GM12878 (cell line): Measurements from ENCODE around the gene FAM151A. TPM values are rescaled to one million over a fixed set of nuclear protein-coding genes. Genes with fewer than 3 reads are reported as not detected.

ENCODE experiments used
- ATAC-seq: fragments of 200-7000 bp; cut with Tn5 transposase; 3 replicates; pipeline ENCODE4 v1.9.1; 2020; ENCODE audit warnings: mild to moderate bottlenecking, moderate library complexity
- BruUV-seq: library from RNA; stranded (reverse); fragments of 400-500 nt; replicated peaks from 2 replicates; lab custom pipeline; 2021; lab: Mats Ljungman, UMichigan
- CTCF ChIA-PET: fragments of 300-600 bp; sonication (Branson Sonifier 250); formaldehyde crosslinking; extraction: SDS; loops from one replicate; lab custom pipeline; 2021; ENCODE audit warnings: inconsistent platforms; lab: Yijun Ruan, JAX
- POLR2A ChIA-PET: fragments of 350-600 bp; formaldehyde crosslinking; extraction: SDS; loops from one replicate; lab custom pipeline; 2021; ENCODE audit warnings: inconsistent platforms; lab: Charles Lee
- RAD21 ChIA-PET: fragments of 300-600 bp; sonication (Branson Sonifier 250); formaldehyde crosslinking; loops from one replicate; lab custom pipeline; 2023; ENCODE audit warnings: antibody characterized with exemption; ENCODE audit not compliant: unreplicated experiment; lab: Charles Lee
- SMC1A ChIA-PET: fragments of 300-600 bp; sonication (Branson Sonifier 250); formaldehyde crosslinking; loops from one replicate; lab custom pipeline; 2023; ENCODE audit not compliant: unreplicated experiment, uncharacterized antibody; lab: Charles Lee
- DNase-seq: peaks from one replicate; pipeline ENCODE4 v3.0.0-alpha.2; 2011; ENCODE audit warnings: low read depth, low spot score
- FAIRE-seq: peaks from 3 replicates; lab custom pipeline; 2011; peaks lifted over from hg19 to GRCh38; lab: Jason Lieb, UNC
- H2AFZ ChIP-seq: 2 replicates; pipeline ENCODE4 v1.6.0; 2011; ENCODE audit warnings: low read depth, low read length, control low read depth; ENCODE audit not compliant: control insufficient read depth
- H3K27ac ChIP-seq: 2 replicates; pipeline ENCODE4 v1.5.1; 2011; ENCODE audit warnings: control low read depth; ENCODE audit not compliant: control insufficient read depth, insufficient read depth
- H3K27me3 ChIP-seq, 2 experiments: replicated peaks in 1 of 2; 2 replicates each; pipeline versions ENCODE4 v1.6.0 to v1.6.1; 2011; ENCODE audit warnings: low read length in 1 of 2; ENCODE audit not compliant: control insufficient read depth in 2 of 2, insufficient read depth in 2 of 2
- H3K36me3 ChIP-seq, 2 experiments: 2 replicates each; pipeline ENCODE4 v1.5.1; 2011; ENCODE audit warnings: low read length in 1 of 2; ENCODE audit not compliant: control insufficient read depth in 2 of 2, insufficient read depth in 2 of 2
- H3K4me1 ChIP-seq: 2 replicates; pipeline ENCODE4 v1.6.1; 2011; ENCODE audit warnings: mild to moderate bottlenecking, low read length, moderate library complexity, mixed read lengths; ENCODE audit not compliant: control insufficient read depth, insufficient read depth
- H3K4me2 ChIP-seq: 2 replicates; pipeline ENCODE4 v1.6.0; 2011; ENCODE audit warnings: control low read depth; ENCODE audit not compliant: control insufficient read depth, insufficient read depth
- H3K4me3 ChIP-seq: fragments of 200-600 bp; sonication (generic); 2 replicates; pipeline ENCODE4 v1.5.1; 2016
- H3K79me2 ChIP-seq: 2 replicates; pipeline ENCODE4 v1.6.0; 2011; ENCODE audit warnings: low read length; ENCODE audit not compliant: control insufficient read depth, insufficient read depth
- H3K9ac ChIP-seq: 2 replicates; pipeline ENCODE4 v1.8.0; 2011; ENCODE audit warnings: low read length, control low read depth, mixed read lengths; ENCODE audit not compliant: control insufficient read depth, insufficient read depth
- H3K9me3 ChIP-seq: replicated peaks from 3 replicates; pipeline ENCODE4 v1.5.1; 2011; ENCODE audit warnings: mild to moderate bottlenecking, low read length; ENCODE audit not compliant: control insufficient read depth, insufficient read depth
- H4K20me1 ChIP-seq: 2 replicates; pipeline ENCODE4 v1.6.0; 2011; ENCODE audit not compliant: control insufficient read depth, insufficient read depth
- ATF2 ChIP-seq: IDR thresholded peaks from 2 replicates; pipeline ENCODE4 v1.6.1; 2012; ENCODE audit warnings: low read length, inconsistent platforms
- BHLHE40 ChIP-seq, 2 experiments: fragments of 450-650 bp in 1 of 2; IDR thresholded peaks; 2 replicates each; pipeline ENCODE4 v1.6.1; 2011 to 2017; ENCODE audit warnings: low read depth in 2 of 2, borderline replicate concordance in 1 of 2, improper control_type of control experiment in 1 of 2, low read length in 1 of 2, mild to moderate bottlenecking in 1 of 2
- BRCA1 ChIP-seq: IDR thresholded peaks from 2 replicates; pipeline ENCODE4 v1.6.1; 2011; ENCODE audit warnings: low read depth, low read length, improper control_type of control experiment
- CREM ChIP-seq: IDR thresholded peaks from 2 replicates; pipeline ENCODE4 v1.6.1; 2014; ENCODE audit warnings: antibody characterized with exemption, low read depth
- EED ChIP-seq: sonication (generic); IDR thresholded peaks from 2 replicates; pipeline ENCODE4 v1.6.1; 2016; ENCODE audit warnings: antibody characterized with exemption, low read depth
- EP300 ChIP-seq, 2 experiments: fragments of 150-350 bp in 1 of 2; IDR thresholded peaks; 2 replicates each; pipeline ENCODE4 v1.6.1; 2011 to 2012; ENCODE audit warnings: low read depth in 2 of 2, low read length in 2 of 2, borderline replicate concordance in 1 of 2, improper control_type of control experiment in 1 of 2, inconsistent platforms in 1 of 2; ENCODE audit not compliant: control insufficient read depth in 1 of 2
- NRF1 ChIP-seq: conservative IDR thresholded peaks from 2 replicates; pipeline ENCODE4 v1.6.1; 2011; ENCODE audit warnings: mild to moderate bottlenecking, low read depth, low read length, improper control_type of control experiment
- POLR2A ChIP-seq: IDR thresholded peaks from 2 replicates; pipeline ENCODE4 v1.6.1; 2011; ENCODE audit warnings: low read depth, mild to moderate bottlenecking, low read length
- ZBTB40 ChIP-seq: fragments of 450-650 bp; IDR thresholded peaks from 2 replicates; pipeline ENCODE4 v1.6.1; 2016; ENCODE audit warnings: mild to moderate bottlenecking, moderate library complexity, borderline replicate concordance
- ZNF274 ChIP-seq: IDR thresholded peaks from one replicate; pipeline ENCODE4 v1.8.0; 2011; ENCODE audit not compliant: insufficient read length, insufficient read depth
- ZZZ3 ChIP-seq: IDR thresholded peaks from 2 replicates; pipeline ENCODE4 v1.6.1; 2011; ENCODE audit warnings: low read depth; ENCODE audit not compliant: control insufficient read depth, insufficient read length
- WGBS: methylation state at CpG from one replicate; pipeline ENCODE4 v1.1.6; 2016; ENCODE audit warnings: low lambda C conversion rate; ENCODE audit not compliant: insufficient replicate concordance, insufficient coverage; ENCODE audit errors: missing lambda C conversion rate; 5-methylcytosine and 5-hydroxymethylcytosine counted together
- in situ Hi-C: fragments of 300-500 bp; cut with MboI; formaldehyde crosslinking; loops from 9 replicates; pipeline ENCODE4 v1.14.3; 2018; ENCODE audit warnings: mixed read lengths
- intact Hi-C: fragments of 100-400 bp; cut with micrococcal nuclease; formaldehyde crosslinking; loops from one replicate; pipeline ENCODE4 v1.14.2; 2022; ENCODE audit not compliant: unreplicated experiment
- polyA plus RNA-seq, 11 experiments: library from polyadenylated mRNA; depleted of rRNA in 4 of 11; unstranded in 6 of 11; stranded (reverse) in 5 of 11; fragments of >200 nt; fragmentation: Nextera tagmentation in 4 of 11; fragmentation: Illumina TruSeq in 1 of 11; extraction: Ambion mirVana in 4 of 11; extraction: Trizol in 1 of 11; gene quantifications; 1 replicate in 1 of 11; 2 replicates in 10 of 11; pipeline versions ENCODE4 v1.2.1 to v1.2.3, GENCODE V29; 2011 to 2016; ENCODE audit warnings: inconsistent platforms in 2 of 11, missing spikeins in 2 of 11, low read depth in 1 of 11
- total RNA-seq, 4 experiments: library from RNA; depleted of rRNA in 3 of 4; stranded (reverse); fragments of >200 nt in 3 of 4; fragmentation: Illumina TruSeq in 1 of 4; extraction: Trizol in 1 of 4; gene quantifications; 2 replicates each; pipeline versions ENCODE4 v1.2.1 to v1.2.3, GENCODE V29; 2013 to 2021
- TF ChIP-seq, protein P1 (sequence below): fragments of 450-650 bp; IDR thresholded peaks from 2 replicates; pipeline ENCODE4 v1.6.1; 2016; ENCODE audit warnings: mild to moderate bottlenecking
- TF ChIP-seq, protein P2 (sequence below): IDR thresholded peaks from 2 replicates; pipeline ENCODE4 v1.6.1; 2011; ENCODE audit warnings: mild to moderate bottlenecking, low read depth, low read length, moderate library complexity; ENCODE audit not compliant: insufficient replicate concordance

The FAM151A gene
- total and polyA plus RNA-seq, 10 of the 15 experiments (the other 5 are each of a cell fraction or from before 2014, with no cell fraction given): 0.09 to 0.34 (median 0.14) TPM; not detected in 5

DNA sequence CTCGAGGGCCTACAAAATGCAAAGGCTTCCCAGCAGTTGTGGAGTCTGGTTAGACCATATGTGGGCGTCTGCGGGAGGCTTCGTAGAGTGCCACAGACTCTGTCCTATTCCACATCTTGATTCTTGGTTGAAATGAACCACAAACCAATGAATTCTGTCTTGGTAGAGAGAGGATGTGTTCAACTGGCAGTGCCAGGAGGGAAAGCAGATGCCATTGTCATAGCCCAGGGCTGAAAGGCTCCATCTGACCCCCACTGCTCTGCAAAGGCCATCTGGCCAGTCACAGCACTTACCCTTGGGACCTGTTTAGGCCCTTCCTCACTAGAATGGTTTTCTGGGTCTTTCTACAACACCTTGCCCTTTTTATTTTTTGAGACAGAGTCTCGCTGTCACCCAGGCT is 53.2 kb downstream of the FAM151A start:
- no peak overlapping the region for H3K27ac ChIP-seq
- FAIRE-seq: no peak
- H2AFZ ChIP-seq: no peak overlapping the region
- 50% methylated on average over 5 of the region's 5 CpGs for WGBS
- no peaks in the 10 kb centered on the region; the same call in 1 of the 2 replicates for H3K4me1 ChIP-seq
- no TSS peak for BruUV-seq
- no peaks in the 10 kb centered on the region for H3K27me3 ChIP-seq
- in situ Hi-C loops: no loop called here
- H3K4me2 ChIP-seq: no peak overlapping the region
- TF ChIP-seq ZNF274 (no peak), NRF1 (no peak), BRCA1 (no peak), EP300 (IDR thresholded peaks at IDR 0.05; ENCODE audit: borderline replicate concordance in 1 of 2, control insufficient read depth in 1 of 2, low read depth in 2 of 2, low read length in 2 of 2) (no peak), CREM (no peak), BHLHE40 (IDR thresholded peaks at IDR 0.05; ENCODE audit: borderline replicate concordance in 1 of 2, low read depth in 2 of 2, low read length in 1 of 2) (no peak), ATF2 (no peak), EED (no peak), ZZZ3 (no peak), POLR2A (no peak), ZBTB40 (no peak)
- TF ChIP-seq, protein P1, sequence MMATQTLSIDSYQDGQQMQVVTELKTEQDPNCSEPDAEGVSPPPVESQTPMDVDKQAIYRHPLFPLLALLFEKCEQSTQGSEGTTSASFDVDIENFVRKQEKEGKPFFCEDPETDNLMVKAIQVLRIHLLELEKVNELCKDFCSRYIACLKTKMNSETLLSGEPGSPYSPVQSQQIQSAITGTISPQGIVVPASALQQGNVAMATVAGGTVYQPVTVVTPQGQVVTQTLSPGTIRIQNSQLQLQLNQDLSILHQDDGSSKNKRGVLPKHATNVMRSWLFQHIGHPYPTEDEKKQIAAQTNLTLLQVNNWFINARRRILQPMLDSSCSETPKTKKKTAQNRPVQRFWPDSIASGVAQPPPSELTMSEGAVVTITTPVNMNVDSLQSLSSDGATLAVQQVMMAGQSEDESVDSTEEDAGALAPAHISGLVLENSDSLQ: no peak
- TF ChIP-seq, protein P2, sequence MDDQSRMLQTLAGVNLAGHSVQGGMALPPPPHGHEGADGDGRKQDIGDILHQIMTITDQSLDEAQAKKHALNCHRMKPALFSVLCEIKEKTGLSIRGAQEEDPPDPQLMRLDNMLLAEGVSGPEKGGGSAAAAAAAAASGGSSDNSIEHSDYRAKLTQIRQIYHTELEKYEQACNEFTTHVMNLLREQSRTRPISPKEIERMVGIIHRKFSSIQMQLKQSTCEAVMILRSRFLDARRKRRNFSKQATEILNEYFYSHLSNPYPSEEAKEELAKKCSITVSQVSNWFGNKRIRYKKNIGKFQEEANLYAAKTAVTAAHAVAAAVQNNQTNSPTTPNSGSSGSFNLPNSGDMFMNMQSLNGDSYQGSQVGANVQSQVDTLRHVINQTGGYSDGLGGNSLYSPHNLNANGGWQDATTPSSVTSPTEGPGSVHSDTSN: no peak
- TF ChIP-seq, all 136 proteins: peak for 0
- Histone ChIP-seq H3K79me2 (no peaks in the 10 kb centered on the region), H3K4me3 (no peak overlapping the region), H3K9ac (no peak overlapping the region), H3K36me3 (no peaks in the 10 kb centered on the region), H4K20me1 (no peaks in the 10 kb centered on the region), H3K9me3 (no peaks in the 10 kb centered on the region)
- CTCF ChIA-PET: no interaction called here
- intact Hi-C loops: no loop called here
- POLR2A ChIA-PET: no interaction called here
- no peak for ATAC-seq
- RAD21 ChIA-PET: no interaction called here
- SMC1A ChIA-PET: no interaction called here
- DNase-seq: no peak
